Measurements from ENCODE around the gene TSPO2.

Gene TSPO2

DNA sequence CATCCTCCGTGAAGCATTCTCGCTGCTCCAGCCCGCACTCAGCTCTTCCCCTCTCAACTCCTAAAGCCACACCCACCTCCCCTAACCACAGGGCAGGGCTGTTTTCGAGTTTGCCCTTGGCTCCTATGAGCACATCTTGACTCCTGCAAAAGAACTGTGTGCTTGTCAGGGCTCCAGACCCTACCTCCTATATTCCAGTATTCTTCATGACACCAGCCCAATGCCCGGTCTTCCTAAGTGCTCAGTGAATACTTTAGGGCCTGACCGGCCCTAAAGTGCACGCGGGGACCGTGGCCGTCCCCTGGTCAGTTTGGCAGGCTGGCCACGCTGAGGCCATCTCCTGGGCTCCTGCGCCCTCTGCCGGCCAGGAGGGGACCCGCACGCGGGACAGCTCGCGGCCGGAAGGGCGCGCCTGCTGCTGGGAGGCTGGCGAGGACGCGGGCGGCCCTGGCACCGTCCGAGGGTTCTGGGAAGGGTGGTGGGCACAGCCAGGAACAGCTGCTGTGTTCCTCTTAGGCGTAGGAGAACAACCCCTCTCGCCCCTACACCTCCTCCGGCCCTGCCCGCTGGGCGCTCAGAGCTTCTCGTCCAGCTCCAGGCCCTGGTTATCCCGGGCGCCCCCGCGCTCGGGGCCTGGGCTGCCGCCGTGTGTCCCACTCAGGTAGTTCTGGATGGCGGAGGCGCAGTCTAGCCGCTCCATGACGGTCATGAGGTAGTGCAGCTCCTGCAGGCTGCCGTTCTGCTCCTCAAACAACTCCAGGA, 14.3 kb upstream of the TSPO2 start:
- DNase-seq, result peak; percentile 43

DNA sequence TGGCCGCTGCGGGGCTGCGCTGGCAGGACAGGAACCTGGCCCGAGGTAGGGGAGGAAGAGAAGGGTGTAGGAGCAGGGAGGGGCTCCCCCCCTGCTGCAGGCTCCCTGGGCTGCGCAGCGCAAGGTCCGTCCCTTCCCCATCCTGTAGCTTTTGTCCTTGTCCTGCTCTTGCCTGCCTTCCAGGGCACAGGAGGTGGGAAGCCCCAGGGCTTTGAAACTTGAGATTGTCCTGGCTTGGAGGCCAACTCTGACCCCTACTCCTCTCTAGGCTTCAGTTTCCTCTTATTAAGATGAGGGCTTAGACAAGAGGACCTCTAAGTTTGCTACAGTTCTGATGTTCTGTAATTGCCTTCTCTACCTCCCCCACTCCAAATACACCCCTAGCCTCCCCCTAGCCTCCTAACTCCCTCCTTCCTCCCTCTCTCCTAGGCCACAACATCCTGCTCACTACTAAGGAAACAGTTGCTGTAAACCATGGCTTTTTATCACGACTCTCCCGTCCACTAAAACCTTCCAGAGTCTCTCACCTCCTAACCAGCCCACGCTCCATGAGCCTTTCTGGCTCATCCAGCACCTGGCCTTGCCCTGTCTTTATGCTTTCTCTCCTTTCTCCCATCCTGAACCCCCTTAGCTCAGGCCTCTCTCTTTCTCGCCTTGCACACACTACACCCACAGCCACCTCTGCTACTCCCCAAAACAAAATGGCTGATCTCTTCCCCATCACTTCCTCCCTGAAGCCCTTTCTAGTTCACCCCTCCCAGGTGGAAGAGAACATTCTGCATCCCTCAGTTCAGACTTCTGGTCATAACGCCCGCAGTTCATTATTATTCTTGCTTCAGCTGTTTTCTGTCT, 13.5 kb upstream of the TSPO2 start:
- no peak for DNase-seq

DNA sequence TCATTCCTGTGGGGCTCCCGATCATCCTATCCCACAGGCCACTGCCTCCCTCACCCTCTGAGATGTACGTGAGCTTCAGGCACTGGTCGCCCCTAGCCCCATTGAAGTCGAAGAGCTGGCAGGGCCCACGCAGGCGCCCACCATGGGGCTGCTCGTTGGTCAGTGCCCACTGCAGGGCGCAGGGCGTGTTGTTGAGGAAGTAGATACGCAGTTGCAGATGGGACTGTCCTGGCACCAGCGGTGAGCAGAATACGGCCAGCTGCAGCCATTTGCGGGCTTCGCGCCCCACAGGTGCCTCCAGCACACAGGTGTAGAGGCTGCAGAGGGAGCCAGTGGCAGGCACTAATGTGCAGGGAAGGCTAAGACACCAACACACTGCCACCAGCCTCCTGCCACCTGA, 9.4 kb upstream of the TSPO2 start:
- DNase-seq, result no peak

DNA sequence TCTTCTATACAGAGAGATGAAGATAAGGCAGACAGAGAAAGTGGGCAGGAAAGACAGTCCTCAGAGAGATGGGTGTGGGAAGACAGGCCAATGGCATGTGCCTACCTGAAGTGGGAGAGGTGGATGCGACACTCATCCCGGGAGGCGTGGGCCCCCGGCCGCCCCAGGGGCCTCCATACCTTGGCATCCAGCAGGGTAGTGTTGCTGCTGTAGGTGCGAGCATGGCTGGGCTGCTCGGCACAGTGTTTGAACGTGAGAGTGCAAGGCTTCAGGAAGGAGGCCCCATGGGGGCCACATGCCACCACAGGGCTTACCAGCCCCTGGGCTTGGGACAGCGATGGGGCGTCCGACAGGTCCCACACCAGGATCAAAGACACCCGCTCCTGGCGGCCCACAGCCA, 8.5 kb upstream of the TSPO2 start:
- DNase-seq, result no peak

DNA sequence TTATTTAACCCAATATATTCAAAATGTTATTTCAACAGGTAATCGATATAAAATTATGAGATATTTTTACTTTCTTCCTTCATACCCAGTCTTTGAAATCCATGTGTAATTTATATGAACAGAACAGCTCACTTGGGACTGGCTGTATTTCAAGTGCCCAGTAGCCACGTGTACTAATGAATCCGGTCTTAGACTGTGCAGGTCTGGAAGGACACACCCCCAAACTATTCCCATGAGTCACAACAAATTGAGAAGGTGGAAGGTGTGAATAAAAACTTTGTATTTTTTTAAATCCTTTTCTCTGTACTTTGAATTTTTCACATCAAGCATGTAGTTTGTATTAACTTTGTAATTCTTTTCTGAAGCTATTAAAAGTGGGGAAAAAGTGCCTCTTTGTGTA, 6.1 kb upstream of the TSPO2 start:
- no peak for DNase-seq

DNA sequence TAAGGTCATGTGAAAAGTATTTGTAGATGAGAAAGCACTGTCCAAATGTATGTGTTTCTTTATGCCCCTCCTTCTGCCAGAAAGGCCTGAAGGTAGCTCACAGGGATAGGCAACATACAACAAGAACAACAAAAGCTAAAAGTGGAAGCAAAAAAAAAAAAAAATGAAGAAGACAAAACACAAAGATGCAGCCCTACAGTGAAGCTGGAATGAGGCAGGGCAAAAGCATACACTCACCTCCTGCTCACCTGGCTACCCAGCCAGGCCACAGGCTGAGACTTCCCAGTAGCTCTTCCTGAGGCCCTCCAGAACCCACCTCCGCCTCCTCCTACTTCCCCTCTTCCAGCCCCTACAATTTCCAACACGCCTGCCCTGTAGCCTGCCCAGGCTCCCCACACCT, 5.7 kb upstream of the TSPO2 start:
- DNase-seq, result no peak

DNA sequence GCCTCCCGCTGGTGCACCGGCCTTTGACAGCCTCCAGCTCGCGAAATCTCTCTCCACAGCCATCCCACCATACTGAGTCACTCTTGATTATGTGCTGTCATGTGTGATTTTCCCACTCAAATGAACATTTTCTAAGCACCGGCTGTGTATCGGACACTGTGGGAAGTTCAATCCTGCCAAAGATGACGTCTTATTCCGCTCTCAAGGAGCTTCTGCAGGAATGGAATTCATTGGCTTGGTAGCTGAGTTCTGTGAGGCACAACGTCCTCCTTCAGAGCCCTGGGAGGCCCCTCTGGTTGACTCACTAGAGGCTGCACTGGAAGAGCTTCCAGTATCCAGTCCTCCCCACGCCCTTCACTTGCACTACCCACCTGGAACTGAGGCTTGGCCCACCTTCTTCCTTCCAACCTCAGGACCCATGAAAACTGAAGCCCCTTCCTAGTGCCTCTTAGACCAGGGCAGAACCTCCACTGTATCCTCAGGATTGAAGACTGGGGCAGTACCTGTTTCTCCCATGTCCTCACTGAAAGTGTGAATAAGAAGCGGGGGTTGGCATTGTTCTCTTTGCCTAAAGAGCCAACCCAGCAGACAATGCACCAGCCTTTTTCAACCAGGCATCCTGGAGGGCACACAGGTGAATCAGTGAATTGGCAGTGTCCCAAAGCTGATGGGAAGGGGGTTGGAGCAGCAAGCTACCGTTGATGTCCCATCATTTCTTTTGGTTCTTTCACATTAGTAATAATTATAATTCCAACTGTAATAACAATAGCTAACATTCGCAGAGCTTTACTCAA, 5.0 kb upstream of the TSPO2 start:
- no peak for DNase-seq

DNA sequence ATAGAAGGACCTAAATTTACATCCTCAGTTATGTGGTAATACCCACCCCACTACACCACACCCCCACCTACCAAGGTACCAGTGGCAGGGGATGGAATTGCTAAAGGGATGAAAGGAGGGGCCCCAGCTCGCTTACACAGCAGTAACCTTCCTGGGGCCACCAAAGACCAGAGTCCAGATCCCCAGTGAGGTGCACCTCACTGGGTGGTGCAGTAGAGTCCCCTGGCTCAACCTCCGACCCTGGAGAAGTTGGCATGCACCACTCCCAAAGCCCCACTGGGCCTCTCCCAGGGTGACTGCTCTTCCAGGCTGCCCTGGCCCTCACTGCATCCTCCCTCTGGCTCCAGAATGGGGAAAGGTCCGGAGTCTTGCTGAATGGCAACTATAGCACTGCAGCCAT, 4.1 kb upstream of the TSPO2 start:
- no peak for DNase-seq

DNA sequence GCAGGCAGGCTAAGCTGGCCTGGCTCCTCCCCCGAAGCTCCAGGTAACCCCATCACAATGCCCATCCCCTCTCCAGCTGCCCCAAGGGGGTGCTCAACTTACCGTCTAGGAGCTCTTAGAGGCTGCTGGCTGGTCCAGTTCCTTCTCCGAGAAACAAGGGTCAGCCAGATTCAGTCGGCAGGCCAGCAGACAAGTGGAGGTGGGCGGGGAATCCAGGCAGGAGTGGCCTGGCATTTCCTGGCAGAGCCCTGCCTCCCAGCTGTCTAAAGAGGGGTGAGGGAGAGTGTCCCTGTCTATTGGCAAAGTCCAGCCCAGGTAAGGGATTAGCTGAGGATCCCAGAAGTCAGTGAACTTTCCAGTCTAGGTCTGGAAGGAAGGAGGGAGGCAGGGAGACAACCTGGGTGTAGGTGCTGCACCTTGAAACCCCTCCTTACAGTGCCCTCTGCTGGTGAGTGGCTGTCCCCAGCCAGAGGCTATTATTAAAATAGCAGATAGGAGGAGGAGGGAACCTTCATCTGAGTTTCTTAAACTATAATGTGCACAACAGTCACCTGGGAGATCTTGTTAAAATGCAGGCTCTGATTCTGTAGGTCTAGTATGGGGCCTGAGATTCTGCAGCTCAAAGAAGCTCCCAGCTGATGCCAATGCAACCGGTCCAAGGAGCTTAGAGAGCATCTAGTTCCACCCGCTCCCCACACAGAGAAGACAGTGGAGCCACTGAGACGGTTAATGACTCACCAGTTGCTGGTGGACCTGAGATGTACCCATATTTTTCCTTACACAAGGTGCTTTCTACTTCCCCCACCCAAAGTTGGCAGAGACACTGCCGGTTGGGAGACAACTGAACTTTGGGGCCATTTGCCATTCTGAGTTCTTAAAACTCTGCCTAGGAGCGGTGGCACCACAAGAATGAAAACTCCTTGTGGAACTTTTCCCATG, 2.9 kb upstream of the TSPO2 start, which contains the start of gene UNC5CL:
Gene UNC5CL, minus strand, starts transcription at position 162 of the 939 bp plus-strand sequence. CDS start 4,147 bp downstream, outside the sequence.
- DNase-seq, result no peak

DNA sequence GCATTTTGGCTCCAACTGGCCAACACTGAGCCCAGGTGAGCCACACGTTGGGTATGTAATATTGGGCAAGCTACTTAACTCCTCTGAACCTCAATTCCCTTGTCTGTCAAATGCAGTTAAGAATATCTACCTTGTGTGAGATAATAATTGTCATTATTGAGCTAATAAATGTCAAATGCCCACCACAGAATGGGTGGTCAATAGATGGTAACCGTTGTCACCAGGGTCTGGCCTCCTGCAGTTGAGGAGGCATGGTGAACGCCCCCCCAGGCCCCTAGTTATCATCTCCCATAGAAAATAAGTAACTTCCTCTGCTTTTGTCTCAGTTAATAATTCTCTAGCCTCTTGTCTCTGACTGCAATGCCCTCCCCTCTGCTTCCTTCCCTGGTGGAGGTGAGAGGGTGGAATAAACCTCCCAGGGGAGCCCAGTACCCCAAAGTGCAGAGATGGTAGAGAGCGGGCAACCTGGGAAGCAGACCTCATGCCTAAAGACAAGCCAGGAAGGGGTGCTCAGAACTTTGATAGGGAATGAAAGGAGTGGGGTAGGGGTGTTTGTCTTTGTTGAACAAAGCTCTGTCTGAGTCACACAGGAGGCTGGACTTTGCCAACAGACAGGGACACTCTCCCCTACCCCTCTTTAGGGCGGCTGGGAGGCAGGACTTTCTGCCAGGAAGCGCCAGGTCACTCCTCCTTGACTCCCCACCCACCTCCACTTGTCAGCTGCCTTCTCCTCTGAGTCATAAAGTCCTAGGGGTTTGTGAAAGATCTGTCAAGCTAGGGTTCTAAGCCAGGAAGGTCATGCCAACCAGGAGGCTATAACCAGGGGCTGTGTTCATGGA, 1.9 kb upstream of the TSPO2 start:
- DNase-seq, result no peak

DNA sequence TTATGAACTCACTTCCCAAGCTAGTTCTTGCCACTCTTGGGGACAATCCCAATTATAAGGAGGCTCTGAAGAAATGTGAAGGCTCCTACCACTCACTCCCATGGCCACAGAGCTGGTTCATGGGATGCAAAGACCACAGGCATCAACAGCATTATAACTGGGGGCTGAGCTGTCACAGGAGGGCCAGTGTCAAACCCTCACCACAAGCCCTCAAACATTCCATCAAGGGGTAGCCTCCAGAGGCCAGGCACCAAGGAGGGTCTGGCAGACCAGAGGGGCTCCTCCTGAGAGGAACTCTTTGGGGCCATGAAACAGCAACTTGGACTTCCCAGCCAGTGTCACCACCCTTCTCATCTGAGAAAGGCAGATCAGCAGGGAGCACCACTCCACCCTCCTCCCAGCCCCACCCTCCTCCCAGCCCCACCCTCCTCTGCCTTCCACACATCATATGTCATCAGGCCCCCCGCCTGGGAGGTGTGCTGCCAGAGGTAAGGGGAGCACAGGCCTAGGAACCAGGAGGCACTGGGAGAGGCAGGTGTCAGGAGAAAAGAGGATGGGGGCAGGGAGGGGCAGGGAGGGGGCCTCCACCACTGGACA, 1.2 kb upstream of the TSPO2 start:
- DNase-seq, result no peak

DNA sequence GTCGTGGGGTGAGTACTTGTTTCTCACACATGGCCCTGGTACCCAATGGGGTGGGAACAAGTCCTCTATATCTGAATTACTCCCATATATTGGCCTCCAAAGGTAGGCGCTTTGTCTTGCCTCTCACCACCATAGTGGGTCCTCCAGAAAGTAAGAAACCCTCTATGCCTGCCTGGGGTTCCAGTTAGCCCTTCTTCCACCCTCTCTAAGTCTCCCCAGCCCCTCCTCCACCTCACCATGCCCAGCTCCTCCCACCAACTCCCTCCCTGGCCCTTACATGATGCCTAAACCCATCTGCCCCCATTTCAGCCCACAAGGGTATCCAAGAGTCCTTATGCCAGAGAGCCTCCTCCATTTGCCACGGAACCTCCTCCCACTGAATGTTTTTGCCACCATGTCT, 884 bp downstream of the TSPO2 start:
- DNase-seq, result no peak

DNA sequence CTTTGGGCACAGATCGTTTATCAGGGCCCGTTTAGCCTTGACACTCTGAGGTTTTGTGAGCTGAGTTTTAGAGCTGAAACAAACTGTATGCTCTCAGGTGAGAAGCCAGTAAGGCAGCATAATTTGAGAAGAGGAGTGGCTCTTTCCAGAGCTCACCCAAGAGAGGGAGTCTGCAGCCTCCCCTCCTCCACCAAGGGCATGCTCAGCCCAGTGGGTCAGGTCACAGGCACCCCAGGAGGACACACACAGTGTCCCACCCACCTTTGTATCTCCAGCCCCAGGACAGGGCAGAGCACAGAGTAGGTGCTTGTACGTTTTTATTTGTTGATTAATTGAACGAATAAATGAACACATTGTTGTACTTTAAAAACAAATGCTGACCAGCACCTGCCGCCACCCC, 3.4 kb downstream of the TSPO2 start:
- DNase-seq, result no peak

DNA sequence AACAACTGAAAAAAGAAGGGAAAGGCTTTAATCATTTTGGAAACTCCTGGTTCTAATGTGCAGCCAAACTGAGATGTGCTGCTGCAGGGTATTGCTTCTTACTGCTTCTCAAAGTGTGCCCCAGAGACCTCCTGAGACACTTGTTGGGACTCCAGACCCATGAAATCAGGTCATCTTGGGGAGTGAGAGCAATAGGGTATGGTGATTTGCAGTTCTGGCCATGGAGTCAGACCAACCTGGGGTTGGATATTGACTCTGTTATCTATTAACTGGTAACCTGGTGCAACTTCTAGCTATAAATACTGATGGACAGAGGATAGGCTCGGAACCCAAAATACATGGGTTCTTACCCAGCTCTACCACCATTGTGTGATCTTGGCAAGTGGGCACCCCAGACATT, 3.8 kb downstream of the TSPO2 start:
- no peak for DNase-seq

DNA sequence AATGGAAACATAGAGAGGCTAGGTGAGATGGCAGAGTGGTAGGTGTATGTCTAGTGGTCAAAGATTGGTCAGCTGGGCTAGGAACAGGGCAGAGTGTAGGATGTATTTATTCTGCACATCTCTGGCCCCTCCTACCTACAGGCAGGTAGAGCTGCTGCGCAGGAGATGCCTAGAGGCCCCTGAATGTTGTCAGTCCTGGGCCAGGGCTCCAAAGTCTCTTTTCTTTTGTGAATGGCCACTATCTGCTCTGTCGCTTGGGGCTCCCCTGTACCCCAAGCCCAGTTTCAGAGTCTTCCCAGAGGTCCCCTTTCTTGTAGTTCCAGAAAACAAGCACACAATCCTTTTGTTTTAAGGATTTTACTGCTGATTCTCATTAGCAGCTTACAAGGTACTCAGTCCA, 5.0 kb downstream of the TSPO2 start:
- no peak for DNase-seq

DNA sequence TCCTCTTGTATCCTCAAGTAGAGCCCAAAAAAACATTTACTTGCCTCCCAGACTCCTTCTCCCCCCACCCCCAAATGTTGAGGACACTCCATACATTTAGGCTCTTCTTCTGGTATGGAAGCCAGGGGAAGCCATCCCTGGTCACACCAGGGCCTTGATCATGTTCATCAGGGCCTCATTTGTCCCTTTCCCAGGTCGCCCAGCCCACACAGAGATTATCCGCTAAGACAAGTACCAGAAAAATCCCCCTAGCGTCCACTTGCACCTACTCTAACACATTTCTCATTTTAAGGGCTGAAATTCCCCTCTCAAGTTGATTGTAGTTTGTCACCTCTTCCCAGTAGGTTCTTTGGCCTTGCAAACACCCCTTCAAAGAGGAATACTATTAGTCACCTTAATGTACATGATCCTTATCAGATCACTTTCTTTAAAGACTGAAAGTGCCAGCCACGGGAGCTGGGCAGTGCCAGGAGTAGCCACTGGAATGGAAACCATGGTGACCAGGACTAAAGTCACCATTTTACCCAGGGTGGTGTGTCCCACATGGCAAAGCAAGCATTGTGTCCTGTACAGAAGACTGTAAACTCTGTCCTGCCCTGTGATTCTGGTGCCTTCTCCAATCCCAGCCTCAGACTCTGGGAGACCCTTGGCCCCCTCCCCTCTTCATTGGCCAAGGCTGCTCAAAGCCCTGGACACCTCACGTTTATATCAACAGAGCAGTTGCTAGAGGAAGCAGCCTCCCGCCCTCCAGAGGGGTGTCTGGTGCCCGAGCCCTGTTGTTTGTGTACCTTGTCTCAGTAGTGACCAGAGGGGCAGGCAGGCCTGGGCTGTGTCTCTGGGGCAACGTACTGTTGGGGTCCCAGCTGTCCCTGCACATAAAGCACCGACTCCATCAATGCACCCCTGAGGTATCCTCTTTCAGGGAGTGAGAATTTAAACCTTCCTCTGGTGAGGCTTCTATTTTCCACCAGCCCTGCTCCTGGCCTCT, 5.8 kb downstream of the TSPO2 start:
- no peak for DNase-seq

DNA sequence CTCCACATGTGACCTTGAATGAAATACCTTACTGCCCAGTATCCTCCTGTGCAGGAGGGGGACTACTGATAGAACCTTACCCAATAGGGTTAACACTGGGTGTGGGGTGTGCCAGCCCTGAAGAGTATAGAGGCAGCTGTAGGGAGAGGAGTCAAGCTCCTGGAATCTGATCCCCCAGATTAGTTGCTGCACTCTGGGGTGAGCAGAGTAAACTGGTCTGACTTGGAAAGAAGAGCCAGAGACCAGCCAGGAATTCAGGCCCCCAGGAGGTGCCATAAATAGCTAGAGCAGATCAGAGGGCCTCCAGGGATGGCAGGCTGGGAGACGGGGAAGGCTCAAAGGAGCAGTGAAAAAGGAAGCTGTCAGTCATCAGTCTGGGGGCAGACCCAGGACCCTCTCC, 7.3 kb downstream of the TSPO2 start:
- no peak for DNase-seq

DNA sequence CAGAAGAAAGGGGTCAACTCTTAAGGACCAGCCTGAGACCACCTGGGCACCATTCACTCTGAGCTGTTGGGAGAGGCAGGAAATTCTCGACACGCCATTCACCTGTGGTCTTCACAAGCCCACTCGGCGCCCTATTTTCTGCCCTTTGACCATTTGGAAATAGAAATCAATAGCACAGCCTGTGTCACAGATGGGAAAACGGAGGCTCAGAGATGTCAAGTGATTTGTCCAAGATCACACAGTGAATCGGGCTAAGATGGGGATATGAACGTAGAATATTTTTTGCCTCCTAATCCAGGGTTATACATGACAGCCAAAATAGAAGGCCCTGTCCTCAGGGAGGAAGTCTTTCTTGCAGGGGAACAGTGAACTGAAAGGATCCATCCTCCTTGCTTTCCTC, 7.7 kb downstream of the TSPO2 start:
- DNase-seq, result no peak

DNA sequence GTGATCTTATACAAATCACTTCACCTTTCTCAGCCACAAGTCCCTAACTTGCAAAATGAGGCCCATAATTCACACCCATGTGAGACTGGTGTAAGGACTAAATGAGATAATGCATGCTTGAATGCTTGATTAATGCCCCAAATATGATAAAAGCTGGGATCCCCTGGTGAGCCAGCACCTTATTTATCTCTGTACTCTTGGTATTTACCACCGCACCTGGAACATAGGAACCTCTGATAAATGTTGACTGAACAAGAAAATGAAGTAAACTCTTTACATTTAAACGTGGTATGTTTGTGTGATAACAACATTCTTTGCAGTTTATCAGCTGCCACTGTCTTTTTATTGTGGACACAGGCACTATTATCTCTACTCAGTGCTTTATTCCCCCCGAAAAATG, 8.3 kb downstream of the TSPO2 start:
- no peak for DNase-seq

DNA sequence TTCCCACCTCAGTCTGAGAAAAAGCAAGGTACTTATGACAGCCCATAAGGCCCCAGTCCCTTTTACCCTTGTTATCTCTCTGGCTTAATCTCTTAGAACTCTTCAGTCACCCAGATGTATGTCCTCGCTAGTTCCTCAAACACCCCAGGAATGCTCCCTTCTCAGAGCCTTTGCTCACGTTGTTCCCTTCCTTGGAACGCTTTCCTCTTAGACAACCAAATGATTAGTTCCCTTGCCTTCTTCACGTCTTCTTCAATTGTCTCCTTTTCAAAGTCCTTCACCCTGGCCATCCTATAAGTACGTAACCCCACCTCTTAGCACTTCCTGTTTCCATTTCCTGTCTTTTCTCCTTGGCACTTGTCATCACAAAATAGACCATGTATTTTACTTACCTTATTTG, 9.6 kb downstream of the TSPO2 start:
- DNase-seq, result no peak

Data from NCI-H2227 treated with DMSO at 0.1 percent for 48 hours (cell line).